B cell (primary cell): Measurements from ENCODE around the gene STX4. TPM values are rescaled to one million over a fixed set of nuclear protein-coding genes. Genes with fewer than 3 reads are reported as not detected.

ENCODE experiments used
- ATAC-seq: fragments of 200-7000 bp; cut with Tn5 transposase; one replicate; pipeline ENCODE4 v1.10.0; 2021; ENCODE audit warnings: low read depth, mild to moderate bottlenecking, moderate number of reproducible peaks, moderate library complexity
- CTCF ChIA-PET: fragments of 350-600 bp; sonication (Branson Sonifier 250); formaldehyde crosslinking; loops from one replicate; lab custom pipeline; 2021; ENCODE audit warnings: antibody characterized with exemption, inconsistent platforms; lab: Charles Lee
- POLR2A ChIA-PET: fragments of 350-600 bp; sonication (Branson Sonifier 250); formaldehyde crosslinking; loops from one replicate; lab custom pipeline; 2021; ENCODE audit warnings: antibody characterized with exemption; lab: Charles Lee
- DNase-seq: peaks from one replicate; pipeline ENCODE4 v3.0.0; 2013
- H2AFZ ChIP-seq: 2 replicates; pipeline ENCODE4 v1.6.1; 2012; ENCODE audit warnings: mild to moderate bottlenecking, low read depth, low read length; ENCODE audit not compliant: insufficient read depth, poor library complexity, severe bottlenecking
- H3K27ac ChIP-seq, 2 donors: 1 replicate in 1 of 2; 2 replicates in 1 of 2; pipeline ENCODE4 v1.5.1; 2012 to 2013; ENCODE audit warnings: low read length in 2 of 2, mild to moderate bottlenecking in 2 of 2, moderate library complexity in 1 of 2
- H3K27me3 ChIP-seq, 4 experiments: fragments of 200-600 bp in 1 of 4; sonication (generic) in 1 of 4; replicated peaks in 1 of 4; 1 replicate in 2 of 4; 2 replicates in 2 of 4; pipeline versions ENCODE4 v1.6.1 to v1.7.0; 2013 to 2016; ENCODE audit warnings: low read length in 3 of 4, mild to moderate bottlenecking in 2 of 4, mixed read lengths in 1 of 4, moderate library complexity in 1 of 4; ENCODE audit not compliant: insufficient read depth in 4 of 4, control insufficient read depth in 3 of 4; ENCODE audit errors: control extremely low read depth in 1 of 4
- H3K36me3 ChIP-seq, 2 experiments: replicated peaks in 1 of 2; 1 replicate in 1 of 2; 2 replicates in 1 of 2; pipeline versions ENCODE4 v1.6.1 to v1.7.1; 2013; ENCODE audit warnings: low read length in 1 of 2; ENCODE audit not compliant: insufficient read depth in 2 of 2, control insufficient read depth in 1 of 2; ENCODE audit errors: control extremely low read depth in 1 of 2, extremely low read depth in 1 of 2
- H3K4me1 ChIP-seq, 2 donors: fragments of 200-600 bp in 1 of 2; sonication (generic) in 1 of 2; 1 replicate in 1 of 2; 2 replicates in 1 of 2; pipeline versions ENCODE4 v1.5.1 to v1.6.1; 2013 to 2017; ENCODE audit warnings: low read length in 2 of 2; ENCODE audit not compliant: control insufficient read depth in 2 of 2, insufficient read depth in 2 of 2
- H3K4me2 ChIP-seq: replicated peaks from 2 replicates; pipeline ENCODE3; 2012; ENCODE audit warnings: mild to moderate bottlenecking, low read depth, low read length; ENCODE audit not compliant: poor library complexity, severe bottlenecking
- H3K4me3 ChIP-seq, 5 experiments: fragments of 200-600 bp in 1 of 5; sonication (generic) in 1 of 5; 1 replicate in 3 of 5; 2 replicates in 2 of 5; pipeline versions ENCODE4 v1.5.1 to v1.7.0; 2011 to 2016; ENCODE audit warnings: low read length in 4 of 5, mild to moderate bottlenecking in 4 of 5, low read depth in 2 of 5, control low read depth in 1 of 5, moderate library complexity in 1 of 5; ENCODE audit not compliant: insufficient read depth in 1 of 5; ENCODE audit errors: control extremely low read depth in 1 of 5, extremely low read depth in 1 of 5
- H3K79me2 ChIP-seq: fragments of 200-600 bp; sonication (generic); one replicate; pipeline ENCODE4 v1.6.0; 2016; ENCODE audit warnings: low read length; ENCODE audit not compliant: control insufficient read depth, insufficient read depth
- H3K9ac ChIP-seq: fragments of 200-600 bp; sonication (generic); 2 replicates; pipeline ENCODE4 v1.6.1; 2017; ENCODE audit warnings: mild to moderate bottlenecking, low read length, moderate library complexity
- H3K9me3 ChIP-seq, 3 donors: one replicate each; pipeline versions ENCODE4 v1.6.1 to v1.7.1; 2013; ENCODE audit warnings: low read length in 2 of 3; ENCODE audit not compliant: control insufficient read depth in 2 of 3, insufficient read depth in 1 of 3; ENCODE audit errors: control extremely low read depth in 1 of 3
- H4K20me1 ChIP-seq: 2 replicates; pipeline ENCODE4 v1.6.0; 2012; ENCODE audit warnings: mild to moderate bottlenecking, low read length; ENCODE audit not compliant: insufficient read depth, control insufficient read depth, poor library complexity, severe bottlenecking
- H3K27ac Mint-ChIP-seq: one replicate; pipeline ENCODE4 v1.8.0; 2021; ENCODE audit warnings: mixed read lengths
- H3K27me3 Mint-ChIP-seq: one replicate; pipeline ENCODE4 v1.8.0; 2021; ENCODE audit warnings: mixed read lengths
- H3K4me1 Mint-ChIP-seq: one replicate; pipeline ENCODE4 v1.8.0; 2021; ENCODE audit warnings: mixed read lengths
- H3K4me3 Mint-ChIP-seq: one replicate; pipeline ENCODE4 v1.8.0; 2021; ENCODE audit warnings: mixed read lengths
- H3K9me3 Mint-ChIP-seq: one replicate; pipeline ENCODE4 v1.8.0; 2022; ENCODE audit warnings: mixed read lengths; ENCODE audit not compliant: insufficient read depth
- EZH2 ChIP-seq: IDR thresholded peaks from 2 replicates; pipeline ENCODE4 v1.6.1; 2012; ENCODE audit warnings: borderline replicate concordance, low read depth, mild to moderate bottlenecking, moderate library complexity, low read length; ENCODE audit not compliant: insufficient read depth, poor library complexity, severe bottlenecking
- WGBS: methylation state at CpG from one replicate; pipeline ENCODE4 v1.1.5; 2013; ENCODE audit warnings: missing lambda C conversion rate; ENCODE audit not compliant: insufficient coverage; 5-methylcytosine and 5-hydroxymethylcytosine counted together
- intact Hi-C: fragments of 100-400 bp; cut with micrococcal nuclease; formaldehyde crosslinking; loops from one replicate; pipeline ENCODE4 v1.10.0; 2022
- polyA plus RNA-seq: library from polyadenylated mRNA; depleted of rRNA; stranded (reverse); fragments of >200 nt; gene quantifications from 2 replicates; pipeline ENCODE4 v1.2.3, GENCODE V29; 2012
- total RNA-seq, 2 donors: library from RNA; stranded (reverse); fragments of 120-200 nt in 1 of 2; gene quantifications; 1 replicate in 1 of 2; 2 replicates in 1 of 2; pipeline versions ENCODE4 v1.2.3 to v1.2.4, GENCODE V29; 2013 to 2022
- TF ChIP-seq, protein P1 (sequence below): fragments of 200-600 bp; IDR thresholded peaks from one replicate; pipeline ENCODE4 v1.8.0; 2022; ENCODE audit warnings: antibody characterized with exemption, mild to moderate bottlenecking

The STX4 gene
- total and polyA plus RNA-seq, 2 donors (not counting 1 experiment from before 2014, with no cell fraction given): 120 to 133 TPM

DNA sequence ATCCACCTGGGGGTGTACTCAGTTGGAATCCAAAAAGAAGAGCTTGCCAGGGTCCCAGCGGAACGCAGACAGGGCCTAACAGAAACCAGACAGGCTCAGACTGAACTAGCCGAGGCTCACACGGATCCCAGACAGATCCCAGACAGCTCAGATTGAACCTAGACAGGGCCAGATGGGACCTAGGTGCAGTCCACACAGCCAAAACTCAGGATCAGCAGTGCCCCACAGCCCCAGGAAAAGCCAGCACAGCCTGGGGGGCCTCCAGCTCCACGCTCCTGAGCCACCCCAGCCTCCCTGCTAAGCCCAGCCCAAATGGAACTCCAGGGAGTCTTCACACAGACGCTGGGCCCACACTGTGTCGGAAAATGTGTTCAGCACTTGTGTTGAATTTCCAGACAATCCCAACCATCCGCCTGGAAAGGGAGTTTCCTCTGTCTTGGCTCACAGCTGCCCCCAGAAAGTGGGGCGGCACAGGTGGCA lies 30.5 kb upstream of the STX4 start:
- Mint-ChIP-seq H3K27ac (no peak overlapping the region), H3K9me3 (no peaks in the 10 kb centered on the region), H3K4me1 (no peaks in the 10 kb centered on the region), H3K27me3 (peaks cover 4% of the 10 kb centered on the region), H3K4me3 (no peak overlapping the region)
- Histone ChIP-seq H3K9me3 (no peaks in the 10 kb centered on the region), H3K27ac (no peak overlapping the region), H3K4me1 (no peaks in the 10 kb centered on the region), H3K27me3 (peaks cover 0 to 4% (median 0%) of the 10 kb centered on the region in 4 experiments), H2AFZ (no peak overlapping the region), H3K4me3 (no peak overlapping the region), H3K36me3 (no peaks in the 10 kb centered on the region), H4K20me1 (no peaks in the 10 kb centered on the region), H3K9ac (no peak overlapping the region), H3K79me2 (no peaks in the 10 kb centered on the region), H3K4me2 (no peak overlapping the region)
- TF ChIP-seq EZH2: no peak
- TF ChIP-seq, protein P1, sequence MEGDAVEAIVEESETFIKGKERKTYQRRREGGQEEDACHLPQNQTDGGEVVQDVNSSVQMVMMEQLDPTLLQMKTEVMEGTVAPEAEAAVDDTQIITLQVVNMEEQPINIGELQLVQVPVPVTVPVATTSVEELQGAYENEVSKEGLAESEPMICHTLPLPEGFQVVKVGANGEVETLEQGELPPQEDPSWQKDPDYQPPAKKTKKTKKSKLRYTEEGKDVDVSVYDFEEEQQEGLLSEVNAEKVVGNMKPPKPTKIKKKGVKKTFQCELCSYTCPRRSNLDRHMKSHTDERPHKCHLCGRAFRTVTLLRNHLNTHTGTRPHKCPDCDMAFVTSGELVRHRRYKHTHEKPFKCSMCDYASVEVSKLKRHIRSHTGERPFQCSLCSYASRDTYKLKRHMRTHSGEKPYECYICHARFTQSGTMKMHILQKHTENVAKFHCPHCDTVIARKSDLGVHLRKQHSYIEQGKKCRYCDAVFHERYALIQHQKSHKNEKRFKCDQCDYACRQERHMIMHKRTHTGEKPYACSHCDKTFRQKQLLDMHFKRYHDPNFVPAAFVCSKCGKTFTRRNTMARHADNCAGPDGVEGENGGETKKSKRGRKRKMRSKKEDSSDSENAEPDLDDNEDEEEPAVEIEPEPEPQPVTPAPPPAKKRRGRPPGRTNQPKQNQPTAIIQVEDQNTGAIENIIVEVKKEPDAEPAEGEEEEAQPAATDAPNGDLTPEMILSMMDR: no peak
- ATAC-seq: no peak
- DNase-seq: no peak
- ChIA-PET CTCF (interaction anchor here (0.9 to 2.1 kb wide), 2 partner anchors 15 to 19 kb away, joined by 3 to 7 read pairs; partner anchors contain the start of gene HSD3B7), POLR2A (no interaction called here)
- intact Hi-C loops: no loop called here
- 91% methylated on average over 9 of the region's 9 CpGs for WGBS

DNA sequence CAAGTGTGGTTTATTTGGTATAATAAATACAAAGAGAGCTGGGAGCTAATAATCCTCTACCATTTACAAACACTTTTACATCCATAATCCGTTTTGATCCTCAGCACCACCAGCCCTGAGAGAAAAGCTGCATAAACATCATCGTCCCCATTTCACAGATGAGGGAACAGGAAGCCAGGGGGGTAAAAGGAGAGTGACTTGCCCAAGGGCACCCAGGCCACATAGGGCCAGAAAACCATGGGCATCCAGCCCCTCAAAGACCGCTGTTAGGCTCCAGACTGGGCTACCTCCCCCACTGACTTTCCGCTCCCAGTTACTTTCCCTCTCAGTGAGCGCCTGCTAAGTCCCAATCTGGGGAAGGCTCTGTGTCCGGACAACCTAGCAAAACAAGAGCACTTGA lies 29.6 kb upstream of the STX4 start:
- no peaks in the 10 kb centered on the region for H3K4me1 Mint-ChIP-seq
- no peak overlapping the region for H3K27ac ChIP-seq
- no peak for DNase-seq
- H3K4me1 ChIP-seq: no peaks in the 10 kb centered on the region
- H3K36me3 ChIP-seq: no peaks in the 10 kb centered on the region
- H3K27me3 Mint-ChIP-seq: peaks cover 4% of the 10 kb centered on the region
- TF ChIP-seq EZH2: no peak
- TF ChIP-seq, protein P1: no peak
- no peak overlapping the region for H3K4me2 ChIP-seq
- no peak overlapping the region for H3K4me3 Mint-ChIP-seq
- CTCF ChIA-PET: no interaction called here
- no peak overlapping the region for H3K27ac Mint-ChIP-seq
- no peak for ATAC-seq
- intact Hi-C loops: no loop called here
- no peak overlapping the region for H3K9ac ChIP-seq
- no peak overlapping the region for H2AFZ ChIP-seq
- no peaks in the 10 kb centered on the region for H3K9me3 ChIP-seq
- H3K9me3 Mint-ChIP-seq: no peaks in the 10 kb centered on the region
- 88% methylated on average over 4 of the region's 6 CpGs for WGBS
- no peak overlapping the region for H3K4me3 ChIP-seq
- POLR2A ChIA-PET: no interaction called here
- H3K27me3 ChIP-seq: peaks cover 0 to 4% (median 2%) of the 10 kb centered on the region in 4 experiments
- H3K79me2 ChIP-seq: no peaks in the 10 kb centered on the region
- no peaks in the 10 kb centered on the region for H4K20me1 ChIP-seq
